Mucosa of stomach (tissue), 1 donor: ENCODE data around the gene MPEG1.

ENCODE experiments used
- H3K27me3 ChIP-seq: one replicate; pipeline ENCODE4 v1.7.0; 2013; ENCODE audit warnings: mild to moderate bottlenecking, low read length; ENCODE audit not compliant: control insufficient read depth, insufficient read depth
- H3K36me3 ChIP-seq: one replicate; pipeline ENCODE4 v1.7.0; 2013; ENCODE audit warnings: low read length; ENCODE audit not compliant: control insufficient read depth, insufficient read depth
- H3K4me1 ChIP-seq: one replicate; pipeline ENCODE4 v1.7.0; 2013; ENCODE audit warnings: mild to moderate bottlenecking, low read length; ENCODE audit not compliant: control insufficient read depth, insufficient read depth
- H3K4me3 ChIP-seq: one replicate; pipeline ENCODE4 v1.7.0; 2013; ENCODE audit warnings: low read length
- H3K9ac ChIP-seq: one replicate; pipeline ENCODE4 v1.7.0; 2013; ENCODE audit warnings: mild to moderate bottlenecking, low read length, moderate library complexity
- H3K9me3 ChIP-seq: one replicate; pipeline ENCODE4 v1.7.0; 2013; ENCODE audit warnings: mild to moderate bottlenecking, low read length, moderate library complexity; ENCODE audit not compliant: control insufficient read depth
- donor health status: Pancreatic carcinoma.

The MPEG1 gene

DNA sequence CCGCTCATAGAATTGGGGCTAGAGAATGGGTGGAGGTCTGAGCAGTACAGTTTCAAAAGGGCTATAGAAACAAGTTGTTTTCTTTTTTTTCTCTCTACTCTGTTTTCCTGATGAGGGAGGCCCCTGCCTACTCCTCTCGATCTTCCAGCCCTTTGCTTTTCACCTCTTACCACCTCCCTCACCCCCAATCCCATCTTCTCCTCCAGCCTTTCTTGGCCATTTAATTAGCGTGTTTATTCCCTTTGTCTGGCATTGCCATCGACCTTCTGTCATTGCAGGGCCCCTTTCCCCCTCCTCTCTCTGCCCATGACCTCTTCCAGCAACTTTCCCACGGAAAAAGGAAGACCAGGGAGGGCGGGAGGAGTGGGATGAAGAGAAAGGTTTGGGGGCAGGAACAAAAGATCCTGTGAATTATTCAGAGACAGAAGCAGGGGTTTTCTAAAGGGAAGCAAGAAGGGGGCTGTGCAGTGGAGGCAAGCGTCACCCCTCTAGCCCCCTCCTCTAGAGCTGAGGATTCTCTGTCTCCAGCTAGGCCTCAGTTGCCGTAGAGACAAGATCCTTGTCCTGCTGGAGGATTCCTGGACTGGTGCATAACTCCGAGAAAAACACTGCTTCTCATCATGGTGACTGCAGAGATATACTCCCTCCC is 27.9 kb downstream of the MPEG1 start:
- Histone ChIP-seq H3K36me3 (no peaks in the 10 kb centered on the region), H3K4me3 (no peak overlapping the region), H3K27me3 (no peaks in the 10 kb centered on the region), H3K4me1 (peaks cover 98% of the 10 kb centered on the region), H3K9me3 (no peaks in the 10 kb centered on the region), H3K9ac (peak overlapping the region; percentile 45)

DNA sequence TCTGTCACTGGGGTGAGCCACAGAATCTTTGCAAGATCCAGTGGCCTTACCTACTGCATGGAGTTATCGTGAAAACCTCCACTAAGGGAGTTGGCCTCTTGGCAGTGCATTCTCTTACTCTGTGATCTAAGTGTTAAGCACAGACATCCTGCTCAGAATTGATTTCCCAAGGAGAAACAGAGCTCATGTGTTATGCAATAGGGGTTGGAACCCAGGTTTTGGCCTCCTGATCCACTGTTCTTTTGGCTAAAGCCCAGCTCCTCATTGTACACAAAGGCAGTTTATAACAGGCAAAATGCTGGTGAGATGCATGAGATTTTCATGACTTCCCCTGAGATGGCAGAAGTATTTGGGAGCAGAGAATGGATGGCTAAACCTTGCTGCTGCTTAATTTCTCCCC is 29.0 kb downstream of the MPEG1 start:
- H3K4me1 ChIP-seq, result peaks cover 88% of the 10 kb centered on the region
- no peaks in the 10 kb centered on the region for H3K9me3 ChIP-seq
- no peaks in the 10 kb centered on the region for H3K36me3 ChIP-seq
- no peaks in the 10 kb centered on the region for H3K27me3 ChIP-seq
- no peak overlapping the region for H3K4me3 ChIP-seq
- H3K9ac ChIP-seq, result peak overlapping the region; percentile 12

DNA sequence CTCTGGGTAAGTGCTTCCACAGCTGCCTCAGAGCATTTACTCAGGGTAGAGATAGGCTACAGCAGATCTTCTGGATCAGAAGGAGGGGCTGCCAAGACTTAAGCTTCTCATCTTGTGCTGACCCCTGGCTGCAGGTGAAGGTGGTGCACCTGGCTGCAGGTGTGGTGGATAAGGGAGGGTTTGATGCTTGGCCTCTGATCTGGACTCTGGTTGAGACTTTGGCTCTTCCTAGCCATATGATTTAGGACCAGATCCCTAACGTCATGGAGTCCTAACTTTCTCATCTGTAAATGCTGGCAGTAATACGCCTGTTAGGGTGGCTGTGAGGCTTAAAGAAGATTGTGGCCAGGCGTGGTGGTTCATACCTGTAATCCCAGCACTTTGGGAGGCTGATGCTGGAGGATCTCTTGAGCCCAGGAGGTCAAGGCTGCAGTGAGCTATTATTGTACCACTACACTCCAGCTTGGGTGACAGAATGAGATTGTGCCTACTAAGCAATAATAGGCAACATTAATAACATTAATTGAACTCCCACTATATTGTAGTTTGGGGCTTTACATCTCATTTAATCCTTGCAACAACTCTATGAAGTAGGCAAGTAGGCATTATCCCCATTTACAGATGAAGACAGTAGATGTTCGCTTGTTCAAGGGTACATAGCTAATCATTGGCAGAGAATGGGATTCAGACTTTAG is 30.1 kb downstream of the MPEG1 start:
- Histone ChIP-seq H3K9ac (no peak overlapping the region), H3K4me3 (no peak overlapping the region), H3K4me1 (peaks cover 77% of the 10 kb centered on the region), H3K36me3 (no peaks in the 10 kb centered on the region), H3K27me3 (no peaks in the 10 kb centered on the region), H3K9me3 (no peaks in the 10 kb centered on the region)

DNA sequence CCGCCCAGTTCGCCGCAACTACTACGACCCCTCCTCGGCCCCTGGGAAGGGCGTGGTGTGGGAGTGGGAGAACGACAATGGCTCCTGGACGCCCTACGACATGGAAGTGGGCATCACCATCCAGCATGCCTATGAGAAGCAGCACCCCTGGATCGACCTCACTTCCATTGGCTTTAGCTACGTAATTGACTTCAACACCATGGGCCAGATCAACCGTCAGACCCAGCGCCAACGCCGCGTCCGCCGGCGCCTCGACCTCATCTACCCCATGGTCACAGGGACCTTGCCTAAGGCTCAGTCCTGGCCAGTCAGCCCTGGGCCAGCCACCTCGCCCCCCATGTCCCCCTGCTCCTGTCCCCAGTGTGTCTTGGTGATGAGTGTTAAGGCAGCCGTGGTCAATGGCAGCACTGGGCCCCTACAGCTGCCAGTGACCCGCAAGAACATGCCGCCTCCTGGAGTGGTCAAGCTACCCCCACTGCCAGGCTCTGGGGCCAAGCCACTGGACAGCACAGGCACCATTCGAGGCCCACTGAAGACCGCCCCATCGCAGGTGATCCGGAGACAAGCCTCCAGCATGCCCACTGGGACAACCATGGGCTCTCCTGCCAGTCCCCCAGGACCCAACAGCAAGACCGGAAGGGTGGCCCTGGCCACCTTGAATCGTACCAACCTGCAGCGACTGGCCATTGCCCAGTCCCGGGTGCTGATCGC is 30.8 kb downstream of the MPEG1 start:
- H3K4me3 ChIP-seq, result no peak overlapping the region
- peaks cover 70% of the 10 kb centered on the region for H3K4me1 ChIP-seq
- H3K27me3 ChIP-seq, result no peaks in the 10 kb centered on the region
- no peaks in the 10 kb centered on the region for H3K9me3 ChIP-seq
- H3K36me3 ChIP-seq, result no peaks in the 10 kb centered on the region
- H3K9ac ChIP-seq, result no peak overlapping the region

DNA sequence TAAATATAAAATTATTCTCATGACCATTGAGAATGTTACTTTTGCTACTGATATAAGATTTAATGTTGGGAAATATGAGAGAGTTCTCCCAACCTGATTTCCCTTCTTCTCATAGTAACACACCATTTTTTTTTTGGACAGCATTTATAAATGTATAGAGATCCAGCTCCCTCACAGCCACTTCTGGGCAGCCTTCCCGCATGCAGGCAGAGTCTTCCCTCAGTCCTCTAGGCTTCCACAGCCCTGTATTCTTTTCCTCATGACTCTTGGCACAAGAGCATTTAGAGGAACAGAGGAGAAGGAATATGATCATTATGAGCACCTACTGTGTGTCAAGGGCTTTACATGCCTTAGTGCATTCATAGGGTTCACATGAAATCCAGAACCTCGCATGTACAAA is 31.8 kb downstream of the MPEG1 start:
- H3K27me3 ChIP-seq, result no peaks in the 10 kb centered on the region
- H3K36me3 ChIP-seq, result no peaks in the 10 kb centered on the region
- peaks cover 66% of the 10 kb centered on the region for H3K4me1 ChIP-seq
- no peak overlapping the region for H3K9ac ChIP-seq
- H3K9me3 ChIP-seq, result no peaks in the 10 kb centered on the region
- no peak overlapping the region for H3K4me3 ChIP-seq

DNA sequence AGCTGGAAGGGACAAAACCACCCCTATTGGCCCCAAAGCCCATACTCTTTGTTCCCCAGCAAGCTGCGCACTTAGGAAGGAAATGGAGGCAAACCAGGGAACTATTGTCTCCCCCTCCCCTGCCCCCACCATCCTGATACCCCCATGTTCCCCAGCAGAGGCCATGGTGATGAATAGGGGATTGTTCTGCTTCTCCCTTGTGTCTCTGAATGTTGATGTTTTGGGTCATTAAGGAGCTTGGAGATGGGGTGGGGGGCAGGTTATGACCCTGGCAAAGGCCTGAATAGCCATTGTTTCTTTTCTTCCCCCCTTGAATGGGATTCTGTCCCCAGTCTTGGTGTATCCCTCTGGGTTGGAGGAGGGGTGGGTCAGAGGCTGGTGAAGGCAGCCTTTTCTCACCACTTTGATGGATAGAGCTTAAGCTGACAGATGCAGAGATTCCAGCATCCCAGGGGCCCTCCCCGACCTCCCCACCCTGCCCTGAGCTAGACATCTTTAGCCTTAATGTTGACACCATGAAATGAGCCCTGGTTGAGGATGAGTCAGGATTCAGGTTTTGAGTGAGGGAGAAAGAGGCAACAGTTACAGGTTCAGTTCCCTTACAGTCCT is 32.5 kb downstream of the MPEG1 start:
- H3K4me3 ChIP-seq, result no peak overlapping the region
- peaks cover 66% of the 10 kb centered on the region for H3K4me1 ChIP-seq
- H3K27me3 ChIP-seq, result no peaks in the 10 kb centered on the region
- no peaks in the 10 kb centered on the region for H3K36me3 ChIP-seq
- H3K9me3 ChIP-seq, result no peaks in the 10 kb centered on the region
- no peak overlapping the region for H3K9ac ChIP-seq

DNA sequence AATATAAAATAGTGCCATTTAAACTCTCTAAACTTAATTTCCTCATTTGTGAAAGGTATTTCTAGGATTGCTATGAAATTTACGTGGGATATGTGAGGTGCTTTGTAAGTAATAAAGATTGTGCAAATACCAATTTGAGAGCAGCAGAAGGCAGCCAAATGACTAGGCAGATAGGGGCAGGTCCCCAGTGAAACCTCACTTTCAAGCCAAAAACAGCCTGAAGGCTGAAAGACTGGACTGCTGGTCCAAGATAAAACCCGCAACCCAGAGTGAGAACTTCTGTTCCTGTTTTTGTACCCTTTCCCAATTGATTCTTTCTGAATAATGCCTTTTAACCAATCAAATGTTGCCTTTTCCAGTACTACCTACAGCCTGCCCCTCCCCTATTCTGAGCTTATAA is 33.6 kb downstream of the MPEG1 start:
- Histone ChIP-seq H3K27me3 (no peaks in the 10 kb centered on the region), H3K9me3 (no peaks in the 10 kb centered on the region), H3K36me3 (no peaks in the 10 kb centered on the region), H3K4me3 (no peak overlapping the region), H3K9ac (no peak overlapping the region), H3K4me1 (peaks cover 64% of the 10 kb centered on the region)

DNA sequence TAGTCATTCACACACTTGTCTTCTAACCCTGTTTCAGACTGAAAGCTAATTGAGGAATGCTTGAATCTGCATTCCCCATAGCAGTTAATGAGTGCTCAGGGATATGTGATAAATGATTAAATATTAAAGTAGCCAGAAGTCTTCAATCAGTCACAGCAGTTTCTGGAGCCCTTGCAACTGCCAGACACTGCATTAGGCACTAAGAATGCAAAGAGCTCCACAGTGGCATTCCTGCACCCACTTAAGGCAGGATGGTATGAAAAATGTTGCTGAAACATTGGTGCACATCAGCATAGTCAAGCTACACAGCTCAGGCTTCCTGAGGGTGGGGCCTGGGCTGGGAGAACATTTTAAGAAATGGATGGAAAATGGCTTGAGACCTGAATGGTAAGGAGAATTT is 34.3 kb downstream of the MPEG1 start:
- Histone ChIP-seq H3K4me3 (no peak overlapping the region), H3K27me3 (no peaks in the 10 kb centered on the region), H3K9ac (no peak overlapping the region), H3K36me3 (no peaks in the 10 kb centered on the region), H3K9me3 (no peaks in the 10 kb centered on the region), H3K4me1 (peaks cover 61% of the 10 kb centered on the region)

DNA sequence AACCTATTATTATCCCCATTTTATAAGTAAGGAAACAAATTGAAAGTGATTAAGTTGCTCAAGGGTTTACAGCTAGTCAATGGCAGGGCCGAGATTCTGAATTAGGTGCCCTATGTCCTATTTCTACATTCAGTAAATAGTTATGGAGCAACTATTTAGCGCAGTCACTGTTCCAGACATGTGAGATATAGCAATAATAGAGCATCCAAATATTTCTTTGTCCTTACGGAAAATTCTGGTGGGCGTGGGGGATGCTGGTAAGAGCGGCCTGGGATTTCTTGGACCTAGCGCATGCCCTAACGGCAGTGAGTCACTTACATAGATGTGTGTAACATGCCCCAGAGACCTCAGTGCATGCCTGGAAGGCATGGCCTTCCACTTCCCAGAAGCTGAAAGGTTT is 36.4 kb downstream of the MPEG1 start:
- peaks cover 40% of the 10 kb centered on the region for H3K4me1 ChIP-seq
- no peaks in the 10 kb centered on the region for H3K36me3 ChIP-seq
- H3K9me3 ChIP-seq, result no peaks in the 10 kb centered on the region
- H3K4me3 ChIP-seq, result no peak overlapping the region
- no peak overlapping the region for H3K9ac ChIP-seq
- no peaks in the 10 kb centered on the region for H3K27me3 ChIP-seq

DNA sequence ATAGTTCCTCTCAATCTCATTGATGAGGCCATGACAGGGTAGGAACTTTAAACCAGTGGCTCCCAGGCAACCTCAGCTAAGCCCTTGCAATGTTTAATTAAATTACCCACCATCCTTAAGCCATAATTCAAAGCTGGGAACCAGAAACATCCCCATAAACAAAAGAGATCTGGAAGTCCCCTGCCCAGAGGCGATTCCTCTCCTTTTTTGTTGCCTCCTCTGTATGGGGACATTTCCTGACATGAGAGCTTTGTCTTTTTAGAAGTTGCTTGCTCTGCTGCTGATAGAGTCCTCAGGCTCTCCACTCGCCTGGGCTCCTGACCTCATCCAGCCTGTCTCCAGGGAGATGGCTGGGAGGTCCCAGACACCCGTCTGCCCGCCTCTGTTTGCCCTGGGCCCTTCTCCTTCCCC is 37.6 kb downstream of the MPEG1 start:
- H3K27me3 ChIP-seq, result no peaks in the 10 kb centered on the region
- peak overlapping the region; percentile 57 for H3K9ac ChIP-seq
- H3K9me3 ChIP-seq, result no peaks in the 10 kb centered on the region
- peaks cover 28% of the 10 kb centered on the region for H3K4me1 ChIP-seq
- H3K4me3 ChIP-seq, result no peak overlapping the region
- H3K36me3 ChIP-seq, result no peaks in the 10 kb centered on the region

DNA sequence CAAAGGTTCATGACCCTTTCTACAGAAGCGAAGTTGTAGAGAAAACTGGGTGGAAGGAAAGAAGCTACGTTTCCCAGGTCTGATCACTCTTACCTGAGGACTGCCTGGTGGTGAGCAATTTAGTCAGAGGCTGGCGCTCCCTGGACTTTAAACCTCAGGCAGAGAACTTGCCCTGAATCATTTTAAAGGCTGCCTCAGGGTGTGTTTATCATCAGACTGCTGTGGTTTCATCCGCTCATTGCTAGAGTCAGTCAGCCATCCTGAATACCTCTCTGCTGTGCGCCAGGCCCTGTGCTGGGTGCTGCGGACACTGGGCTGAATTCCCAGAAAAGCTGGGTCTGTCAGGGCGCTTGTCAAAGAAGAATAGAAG is 38.1 kb downstream of the MPEG1 start:
- Histone ChIP-seq H3K9me3 (no peaks in the 10 kb centered on the region), H3K4me3 (no peak overlapping the region), H3K27me3 (no peaks in the 10 kb centered on the region), H3K4me1 (peaks cover 25% of the 10 kb centered on the region), H3K9ac (peak overlapping the region; percentile 57), H3K36me3 (no peaks in the 10 kb centered on the region)
